ENCODE measurements around the gene TNFRSF14. TPM values are rescaled to one million over a fixed set of nuclear protein-coding genes. Genes with fewer than 3 reads are reported as not detected.

Gene TNFRSF14
- total and polyA plus RNA-seq, 9 of the 15 experiments (the other 6 are each of a cell fraction or from before 2014, with no cell fraction given): 0.11 to 2.3 (median 0.68) TPM; not detected in 2

GRCh38 chr1:2525572-2525919, 30.6 kb upstream of the TNFRSF14 start (continued):
- TF ChIP-seq ZBTB40 (IDR thresholded peaks at IDR 0.05): 0 out of 2 replicates have a peak, but pooled peaks have one; percentile 33
- no peak for TF ChIP-seq ZBTB40 (CRISPR knock-in tag; IDR thresholded peaks at IDR 0.05)
- no peak for TF ChIP-seq CBX5 (IDR thresholded peaks at IDR 0.05; ENCODE audit: borderline replicate concordance, low read depth)
- TF ChIP-seq MYC (IDR thresholded peaks at IDR 0.05; ENCODE audit: low read depth, low read length): no peak
- 0 out of 2 replicates have a peak, but pooled peaks have one; percentile 38 for TF ChIP-seq MYC (CRISPR knock-in tag; IDR thresholded peaks at IDR 0.05; ENCODE audit: borderline replicate concordance, low read depth)
- peak; percentile 87 for TF ChIP-seq HINFP (tag; conservative IDR thresholded peaks at IDR 0.05; ENCODE audit: low read depth)
- peak; percentile 63; the same call in 1 of the 2 replicates for TF ChIP-seq NKRF (IDR thresholded peaks at IDR 0.05; ENCODE audit: borderline replicate concordance)
- TF ChIP-seq HNRNPLL (IDR thresholded peaks at IDR 0.05; ENCODE audit: low read depth, low read length, poor library complexity, severe bottlenecking): peak; percentile 80
